ENCODE results near the gene PLEKHA4.

PLEKHA4 gene

DNA sequence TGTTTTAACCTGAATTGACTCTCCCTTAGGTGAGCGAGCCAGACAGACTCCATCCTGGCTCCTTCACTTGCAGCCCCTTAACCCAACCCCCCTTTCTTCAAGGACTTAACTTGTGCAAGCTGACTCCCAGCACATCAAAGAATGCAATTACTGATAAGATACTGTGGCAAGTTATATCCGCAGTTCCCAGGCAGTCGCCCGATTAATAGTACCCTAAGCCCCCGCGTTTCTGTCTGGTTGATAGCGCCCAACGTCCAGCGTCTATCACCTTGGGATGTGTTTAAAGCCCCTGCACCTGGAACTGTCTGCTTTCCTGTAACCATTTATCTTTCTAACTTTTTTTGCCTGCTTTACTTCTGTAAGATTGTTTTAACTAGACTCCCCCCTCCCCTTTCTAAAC is 38.3 kb downstream of the PLEKHA4 start:
- Histone ChIP-seq H3K4me3 (ENCODE audit: insufficient read depth in 1 of 2, low read depth in 1 of 2, low read length in 2 of 2) (no peak overlapping the region), H3K18ac (ENCODE audit: low read depth in 1 of 2, low read length in 2 of 2) (no peak overlapping the region), H3K27ac (ENCODE audit: low read length, poor library complexity, severe bottlenecking) (no peak overlapping the region), H3K79me1 (replicated peaks; ENCODE audit: low read length, poor library complexity, severe bottlenecking) (peaks cover 9% of the 10 kb centered on the region), H3K4me2 (ENCODE audit: low read length, poor library complexity, severe bottlenecking) (no peak overlapping the region), H2BK15ac (ENCODE audit: low read depth, poor library complexity, severe bottlenecking) (no peak overlapping the region), H3K36me3 (ENCODE audit: control insufficient read depth in 1 of 2, insufficient read depth in 2 of 2, low read depth in 1 of 2, low read length in 2 of 2) (peaks cover 52 to 58% of the 10 kb centered on the region in 2 experiments), H3K14ac (ENCODE audit: low read length in 2 of 2) (no peak overlapping the region), H3K4ac (ENCODE audit: low read depth in 1 of 2, low read length in 2 of 2) (no peak overlapping the region), H4K8ac (ENCODE audit: low read length) (no peak overlapping the region), H3K27me3 (ENCODE audit: control insufficient read depth in 1 of 2, insufficient read depth in 1 of 2, low read length in 2 of 2) (no peaks in the 10 kb centered on the region), H2BK12ac (ENCODE audit: low read length in 2 of 2) (no peak overlapping the region), H3K9me3 (ENCODE audit: control insufficient read depth, low read length) (no peaks in the 10 kb centered on the region), H3K23ac (ENCODE audit: low read length in 2 of 2) (no peak overlapping the region), H3K4me1 (ENCODE audit: control insufficient read depth, insufficient read depth, low read depth, low read length) (no peaks in the 10 kb centered on the region), H2BK120ac (ENCODE audit: low read depth, low read length) (no peak overlapping the region), H3K9ac (ENCODE audit: low read length) (no peak overlapping the region), H2AFZ (ENCODE audit: low read depth, low read length) (no peak overlapping the region), H2AK5ac (ENCODE audit: low read length, severe bottlenecking) (no peak overlapping the region), H4K91ac (ENCODE audit: low read length) (no peak overlapping the region), H2BK5ac (ENCODE audit: low read depth, low read length, poor library complexity, severe bottlenecking) (no peak overlapping the region)
- DNase-seq, result no peak
- WGBS, result 66% methylated on average over 9 of the region's 9 CpGs

GRCh38 chr19:48826606-48827020 is 41.8 kb downstream of the PLEKHA4 start:
- no peak overlapping the region for H2BK120ac ChIP-seq (ENCODE audit: low read depth, low read length)
- H3K4ac ChIP-seq (ENCODE audit: low read depth in 1 of 2, low read length in 2 of 2), result no peak overlapping the region
- no peak overlapping the region for H4K91ac ChIP-seq (ENCODE audit: low read length)
- no peak overlapping the region for H2AK5ac ChIP-seq (ENCODE audit: low read length, severe bottlenecking)
- no peak overlapping the region for H4K8ac ChIP-seq (ENCODE audit: low read length)
- no peak overlapping the region for H2BK12ac ChIP-seq (ENCODE audit: low read length in 2 of 2)
- H3K36me3 ChIP-seq (ENCODE audit: control insufficient read depth in 1 of 2, insufficient read depth in 2 of 2, low read depth in 1 of 2, low read length in 2 of 2), result peaks cover 30 to 55% of the 10 kb centered on the region in 2 experiments
- H3K9me3 ChIP-seq (ENCODE audit: control insufficient read depth, low read length), result no peaks in the 10 kb centered on the region
- H2BK5ac ChIP-seq (ENCODE audit: low read depth, low read length, poor library complexity, severe bottlenecking), result no peak overlapping the region
- no peak overlapping the region for H2AFZ ChIP-seq (ENCODE audit: low read depth, low read length)
- no peak overlapping the region for H2BK15ac ChIP-seq (ENCODE audit: low read depth, poor library complexity, severe bottlenecking)
- H3K9ac ChIP-seq (ENCODE audit: low read length), result no peak overlapping the region
- no peak overlapping the region for H3K23ac ChIP-seq (ENCODE audit: low read length in 2 of 2)
- H3K4me1 ChIP-seq (ENCODE audit: control insufficient read depth, insufficient read depth, low read depth, low read length), result peaks cover 3% of the 10 kb centered on the region
- no peak overlapping the region for H3K18ac ChIP-seq (ENCODE audit: low read depth in 1 of 2, low read length in 2 of 2)
- no peak overlapping the region for H3K4me3 ChIP-seq (ENCODE audit: insufficient read depth in 1 of 2, low read depth in 1 of 2, low read length in 2 of 2)
- WGBS, result 83% methylated on average over 8 of the region's 8 CpGs
- no peak for DNase-seq
- H3K4me2 ChIP-seq (ENCODE audit: low read length, poor library complexity, severe bottlenecking), result no peak overlapping the region
- no peak overlapping the region for H3K27ac ChIP-seq (ENCODE audit: low read length, poor library complexity, severe bottlenecking)
- H3K27me3 ChIP-seq (ENCODE audit: control insufficient read depth in 1 of 2, insufficient read depth in 1 of 2, low read length in 2 of 2), result no peaks in the 10 kb centered on the region
- H3K79me1 ChIP-seq (replicated peaks; ENCODE audit: low read length, poor library complexity, severe bottlenecking), result peaks cover 1% of the 10 kb centered on the region
- H3K14ac ChIP-seq (ENCODE audit: low read length in 2 of 2), result no peak overlapping the region

DNA sequence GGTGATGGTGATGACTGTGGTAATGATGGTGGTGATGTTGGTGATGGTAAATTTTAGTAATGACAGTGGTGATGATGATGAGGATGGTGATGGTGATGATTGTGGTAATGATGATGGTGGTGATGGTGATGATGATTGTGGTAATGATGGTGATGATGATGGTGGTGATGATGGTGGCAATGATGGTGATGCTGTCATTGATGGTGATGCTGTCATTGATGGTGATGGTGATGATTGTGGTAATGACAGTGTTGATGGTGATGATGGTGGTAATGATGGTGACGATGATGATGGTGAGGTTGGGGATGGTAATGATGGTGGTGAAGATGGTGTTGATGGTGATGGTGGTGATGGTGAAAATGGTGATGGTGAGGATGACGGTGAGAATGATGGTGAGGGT is 45.9 kb downstream of the PLEKHA4 start:
- H2BK15ac ChIP-seq (ENCODE audit: low read depth, poor library complexity, severe bottlenecking), result no peak overlapping the region
- H3K9ac ChIP-seq (ENCODE audit: low read length), result no peak overlapping the region
- H2BK120ac ChIP-seq (ENCODE audit: low read depth, low read length), result no peak overlapping the region

DNA sequence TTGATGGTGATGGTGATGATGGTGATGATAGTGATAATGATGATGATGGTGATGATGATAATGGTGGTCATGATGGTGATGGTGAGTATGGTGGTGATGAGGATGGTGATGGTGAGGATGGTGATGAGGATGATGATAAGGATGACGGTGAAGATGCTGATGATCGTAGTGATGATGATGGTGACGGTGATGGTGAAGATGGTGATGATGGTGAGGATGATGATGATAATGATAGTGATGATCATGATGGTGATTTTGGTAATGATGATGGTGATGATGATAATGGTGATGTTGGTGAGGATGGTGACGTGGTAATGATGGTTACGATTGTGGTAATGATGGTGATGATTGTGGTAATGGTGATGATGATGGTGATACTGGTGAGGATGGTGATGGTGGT is 46.8 kb downstream of the PLEKHA4 start:
- Histone ChIP-seq H4K8ac (ENCODE audit: low read length) (no peak overlapping the region), H3K4me3 (ENCODE audit: insufficient read depth in 1 of 2, low read depth in 1 of 2, low read length in 2 of 2) (no peak overlapping the region), H2BK120ac (ENCODE audit: low read depth, low read length) (no peak overlapping the region), H3K14ac (ENCODE audit: low read length in 2 of 2) (no peak overlapping the region), H3K4me1 (ENCODE audit: control insufficient read depth, insufficient read depth, low read depth, low read length) (peaks cover 9% of the 10 kb centered on the region), H3K23ac (ENCODE audit: low read length in 2 of 2) (no peak overlapping the region), H2BK15ac (ENCODE audit: low read depth, poor library complexity, severe bottlenecking) (no peak overlapping the region), H2BK5ac (ENCODE audit: low read depth, low read length, poor library complexity, severe bottlenecking) (no peak overlapping the region), H3K9me3 (ENCODE audit: control insufficient read depth, low read length) (no peaks in the 10 kb centered on the region), H3K79me1 (replicated peaks; ENCODE audit: low read length, poor library complexity, severe bottlenecking) (no peaks in the 10 kb centered on the region), H3K27ac (ENCODE audit: low read length, poor library complexity, severe bottlenecking) (no peak overlapping the region), H2AK5ac (ENCODE audit: low read length, severe bottlenecking) (no peak overlapping the region), H3K4ac (ENCODE audit: low read depth in 1 of 2, low read length in 2 of 2) (no peak overlapping the region), H3K27me3 (ENCODE audit: control insufficient read depth in 1 of 2, insufficient read depth in 1 of 2, low read length in 2 of 2) (no peaks in the 10 kb centered on the region), H3K18ac (ENCODE audit: low read depth in 1 of 2, low read length in 2 of 2) (no peak overlapping the region), H3K9ac (ENCODE audit: low read length) (no peak overlapping the region), H3K36me3 (ENCODE audit: control insufficient read depth in 1 of 2, insufficient read depth in 2 of 2, low read depth in 1 of 2, low read length in 2 of 2) (peaks cover 9 to 26% of the 10 kb centered on the region in 2 experiments), H3K4me2 (ENCODE audit: low read length, poor library complexity, severe bottlenecking) (no peak overlapping the region), H2AFZ (ENCODE audit: low read depth, low read length) (no peak overlapping the region), H4K91ac (ENCODE audit: low read length) (no peak overlapping the region), H2BK12ac (ENCODE audit: low read length in 2 of 2) (no peak overlapping the region)
- 86% methylated on average over 5 of the region's 5 CpGs for WGBS
- no peak for DNase-seq

More for the DNA sequence above, 45.9 kb downstream of the PLEKHA4 start:
- Histone ChIP-seq H3K4me1 (ENCODE audit: control insufficient read depth, insufficient read depth, low read depth, low read length) (peaks cover 9% of the 10 kb centered on the region), H3K4ac (ENCODE audit: low read depth in 1 of 2, low read length in 2 of 2) (no peak overlapping the region), H3K18ac (ENCODE audit: low read depth in 1 of 2, low read length in 2 of 2) (no peak overlapping the region), H3K4me2 (ENCODE audit: low read length, poor library complexity, severe bottlenecking) (no peak overlapping the region), H3K36me3 (ENCODE audit: control insufficient read depth in 1 of 2, insufficient read depth in 2 of 2, low read depth in 1 of 2, low read length in 2 of 2) (peaks cover 13 to 34% of the 10 kb centered on the region in 2 experiments), H4K91ac (ENCODE audit: low read length) (no peak overlapping the region), H3K9me3 (ENCODE audit: control insufficient read depth, low read length) (no peaks in the 10 kb centered on the region), H3K4me3 (ENCODE audit: insufficient read depth in 1 of 2, low read depth in 1 of 2, low read length in 2 of 2) (no peak overlapping the region), H3K23ac (ENCODE audit: low read length in 2 of 2) (no peak overlapping the region), H4K8ac (ENCODE audit: low read length) (no peak overlapping the region), H2AFZ (ENCODE audit: low read depth, low read length) (no peak overlapping the region), H2AK5ac (ENCODE audit: low read length, severe bottlenecking) (no peak overlapping the region), H3K27me3 (ENCODE audit: control insufficient read depth in 1 of 2, insufficient read depth in 1 of 2, low read length in 2 of 2) (no peaks in the 10 kb centered on the region), H2BK12ac (ENCODE audit: low read length in 2 of 2) (no peak overlapping the region), H3K27ac (ENCODE audit: low read length, poor library complexity, severe bottlenecking) (no peak overlapping the region), H3K79me1 (replicated peaks; ENCODE audit: low read length, poor library complexity, severe bottlenecking) (no peaks in the 10 kb centered on the region), H3K14ac (ENCODE audit: low read length in 2 of 2) (no peak overlapping the region), H2BK5ac (ENCODE audit: low read depth, low read length, poor library complexity, severe bottlenecking) (no peak overlapping the region)
- DNase-seq, result no peak
- 99% methylated on average over 2 of the region's 2 CpGs for WGBS

Data from mesenchymal stem cell (in vitro differentiated cells and primary cell).